Left renal cortex interstitium (tissue), 4 donors: ENCODE data around the gene SND1. TPM values are rescaled to one million over a fixed set of nuclear protein-coding genes. Genes with fewer than 3 reads are reported as not detected.

Experiments used
- DNase-seq, 4 donors: peaks; one replicate each; pipeline ENCODE4 v3.0.0-alpha.2; 2013; ENCODE audit warnings: low read depth in 4 of 4, low spot score in 2 of 4, missing footprints in 1 of 4
- polyA plus RNA-seq, 4 donors: library from polyadenylated mRNA; unstranded; fragments of 120-200 nt; gene quantifications; one replicate each; pipeline ENCODE4 v1.2.1, GENCODE V29; 2013; ENCODE audit not compliant: insufficient read length in 4 of 4

Gene SND1
- polyA plus RNA-seq, 4 donors = 133 to 165 (median 139) TPM

- no peak for DNase-seq
Observed at GRCh38 chr7:127794551-127794950, 142.6 kb downstream of the SND1 start.

- DNase-seq = no peak
Observed at GRCh38 chr7:127798023-127798422, 146.0 kb downstream of the SND1 start.

GRCh38 chr7:127798769-127799372, 146.9 kb downstream of the SND1 start:
- DNase-seq = no peak

- no peak for DNase-seq
Observed at GRCh38 chr7:127799535-127800305, 147.7 kb downstream of the SND1 start.

- no peak for DNase-seq
Observed at GRCh38 chr7:127802845-127803244, 150.9 kb downstream of the SND1 start.

GRCh38 chr7:127803626-127804025, 151.6 kb downstream of the SND1 start:
- DNase-seq = no peak

GRCh38 chr7:127807340-127807739, 155.3 kb downstream of the SND1 start:
- DNase-seq = no peak

- no peak for DNase-seq
Observed at GRCh38 chr7:127807829-127808228, 155.8 kb downstream of the SND1 start.

- no peak for DNase-seq
Observed at GRCh38 chr7:127809261-127809702, 157.3 kb downstream of the SND1 start.

GRCh38 chr7:127810113-127810512, 158.1 kb downstream of the SND1 start:
- DNase-seq = no peak

- DNase-seq = no peak
Observed at GRCh38 chr7:127810696-127811660, 159.0 kb downstream of the SND1 start.

- DNase-seq = no peak
Observed at GRCh38 chr7:127812540-127812939, 160.5 kb downstream of the SND1 start.

GRCh38 chr7:127813991-127814541, 162.1 kb downstream of the SND1 start:
- DNase-seq = no peak

GRCh38 chr7:127815631-127816145, 163.7 kb downstream of the SND1 start:
- DNase-seq = no peak

- no peak for DNase-seq
Observed at GRCh38 chr7:127816354-127817190, 164.6 kb downstream of the SND1 start.

GRCh38 chr7:127817466-127817865, 165.5 kb downstream of the SND1 start:
- DNase-seq = no peak

GRCh38 chr7:127818306-127818705, 166.3 kb downstream of the SND1 start:
- DNase-seq = no peak

GRCh38 chr7:127819975-127820731, 168.2 kb downstream of the SND1 start:
- DNase-seq = no peak

- DNase-seq = no peak
Observed at GRCh38 chr7:127820732-127821085, 168.7 kb downstream of the SND1 start.
